ENCODE data around the gene FBRSL1. TPM values are rescaled to one million over a fixed set of nuclear protein-coding genes. Genes with fewer than 3 reads are reported as not detected.

FBRSL1 gene
- total RNA-seq, 1 donor from 2014 or later, result 211 TPM

- Mint-ChIP-seq H3K4me3 (ENCODE audit: unreplicated experiment) (peak overlapping the region; percentile 67), H3K27ac (ENCODE audit: unreplicated experiment) (peak overlapping the region; percentile 11), H3K4me1 (ENCODE audit: low read depth, unreplicated experiment) (peaks cover 16% of the 10 kb centered on the region), H3K36me3 (ENCODE audit: unreplicated experiment) (no peaks in the 10 kb centered on the region), H3K9me3 (ENCODE audit: unreplicated experiment) (peaks cover 14% of the 10 kb centered on the region), H3K27me3 (ENCODE audit: unreplicated experiment) (peaks cover 9% of the 10 kb centered on the region)
- TF ChIP-seq CTCF (IDR thresholded peaks at IDR 0.05; ENCODE audit: partially characterized antibody, unreplicated experiment), result no peak
- no peak for DNase-seq
Observed at GRCh38 chr12:132466241-132467201, 23.4 kb upstream of the FBRSL1 start.

- Mint-ChIP-seq H3K36me3 (ENCODE audit: unreplicated experiment) (no peaks in the 10 kb centered on the region), H3K4me1 (ENCODE audit: low read depth, unreplicated experiment) (peaks cover 16% of the 10 kb centered on the region), H3K27ac (ENCODE audit: unreplicated experiment) (no peak overlapping the region), H3K27me3 (ENCODE audit: unreplicated experiment) (peaks cover 8% of the 10 kb centered on the region), H3K9me3 (ENCODE audit: unreplicated experiment) (peaks cover 14% of the 10 kb centered on the region), H3K4me3 (ENCODE audit: unreplicated experiment) (no peak overlapping the region)
- DNase-seq, result no peak
- no peak for TF ChIP-seq CTCF (IDR thresholded peaks at IDR 0.05; ENCODE audit: partially characterized antibody, unreplicated experiment)
Observed at GRCh38 chr12:132467511-132467910, 22.4 kb upstream of the FBRSL1 start.

- H3K27ac Mint-ChIP-seq (ENCODE audit: unreplicated experiment), result peak overlapping the region; percentile 66
- peaks cover 16% of the 10 kb centered on the region for H3K4me1 Mint-ChIP-seq (ENCODE audit: low read depth, unreplicated experiment)
- H3K27me3 Mint-ChIP-seq (ENCODE audit: unreplicated experiment), result peaks cover 8% of the 10 kb centered on the region
- no peaks in the 10 kb centered on the region for H3K36me3 Mint-ChIP-seq (ENCODE audit: unreplicated experiment)
- H3K9me3 Mint-ChIP-seq (ENCODE audit: unreplicated experiment), result peaks cover 14% of the 10 kb centered on the region
- H3K4me3 Mint-ChIP-seq (ENCODE audit: unreplicated experiment), result peak overlapping the region; percentile 60
- no peak for TF ChIP-seq CTCF (IDR thresholded peaks at IDR 0.05; ENCODE audit: partially characterized antibody, unreplicated experiment)
- DNase-seq, result no peak
Observed at GRCh38 chr12:132469423-132469822, 20.5 kb upstream of the FBRSL1 start.

GRCh38 chr12:132470397-132470796 lies 19.6 kb upstream of the FBRSL1 start:
- Mint-ChIP-seq H3K4me3 (ENCODE audit: unreplicated experiment) (no peak overlapping the region), H3K27me3 (ENCODE audit: unreplicated experiment) (peaks cover 8% of the 10 kb centered on the region), H3K27ac (ENCODE audit: unreplicated experiment) (no peak overlapping the region), H3K36me3 (ENCODE audit: unreplicated experiment) (no peaks in the 10 kb centered on the region), H3K4me1 (ENCODE audit: low read depth, unreplicated experiment) (peaks cover 14% of the 10 kb centered on the region), H3K9me3 (ENCODE audit: unreplicated experiment) (peaks cover 14% of the 10 kb centered on the region)
- no peak for TF ChIP-seq CTCF (IDR thresholded peaks at IDR 0.05; ENCODE audit: partially characterized antibody, unreplicated experiment)
- DNase-seq, result no peak

All from glutamatergic neuron (in vitro differentiated cells).